A549 (cell line): ENCODE measurements around the gene CCDC87. TPM values are rescaled to one million over a fixed set of nuclear protein-coding genes. Genes with fewer than 3 reads are reported as not detected.

Source experiments
- ATAC-seq, 2 experiments: fragments of 200-7000 bp in 1 of 2; fragments of >200 bp in 1 of 2; cut with Nextera tagmentation in 1 of 2; cut with Tn5 transposase in 1 of 2; 3 replicates each; pipeline versions ENCODE4 v1.8.0 to v1.9.1; 2018 to 2020; ENCODE audit warnings: mild to moderate bottlenecking in 1 of 2, moderate library complexity in 1 of 2
- CTCF ChIA-PET: fragments of 300-600 bp; sonication (Branson Sonifier 250); formaldehyde crosslinking; extraction: SDS; loops from one replicate; lab custom pipeline; 2021; ENCODE audit warnings: antibody characterized with exemption, inconsistent platforms; lab: Yijun Ruan, JAX
- POLR2A ChIA-PET: fragments of 350-600 bp; formaldehyde crosslinking; extraction: SDS; loops from one replicate; lab custom pipeline; 2021; ENCODE audit warnings: antibody characterized with exemption, inconsistent platforms; lab: Yijun Ruan, JAX
- DNase-seq, 2 experiments: peaks; one replicate each; pipeline versions ENCODE4 v3.0.0 to v3.0.0-alpha.2; 2011 to 2016; ENCODE audit warnings: low read depth in 1 of 2, low spot score in 1 of 2
- FAIRE-seq: peaks from 2 replicates; lab custom pipeline; 2011; peaks lifted over from hg19 to GRCh38; lab: Jason Lieb, UNC
- H3K27ac ChIP-seq, 2 experiments: fragments of >200 bp; sonication (Bioruptor Twin); formaldehyde crosslinking; 3 replicates each; pipeline ENCODE4 v1.5.1; 2016 to 2017
- H3K4me1 ChIP-seq: fragments of >200 bp; sonication (Bioruptor Twin); formaldehyde crosslinking; 3 replicates; pipeline ENCODE4 v1.6.1; 2016
- H3K4me2 ChIP-seq: fragments of >200 bp; sonication (Bioruptor Twin); formaldehyde crosslinking; 3 replicates; pipeline ENCODE4 v1.6.1; 2016
- H3K4me3 ChIP-seq: fragments of >200 bp; sonication (Bioruptor Twin); formaldehyde crosslinking; 3 replicates; pipeline ENCODE4 v1.5.1; 2016
- H3K9me3 ChIP-seq: fragments of >200 bp; sonication (Bioruptor Twin); formaldehyde crosslinking; 3 replicates; pipeline ENCODE4 v1.6.1; 2016
- ATOH8 ChIP-seq: fragments of 250-450 bp; sonication (Bioruptor Pico); IDR thresholded peaks from 2 replicates; pipeline ENCODE4 v1.5.0; 2020; ENCODE audit warnings: low read depth, mild to moderate bottlenecking, moderate library complexity
- BHLHE40 ChIP-seq: IDR thresholded peaks from 2 replicates; pipeline ENCODE4 v1.6.1; 2012; ENCODE audit warnings: low read depth, low read length, inconsistent platforms
- CBX8 ChIP-seq: fragments of 200-600 bp; sonication (generic); IDR thresholded peaks from 2 replicates; pipeline ENCODE4 v1.6.1; 2016
- CHD2 ChIP-seq: fragments of 150-350 bp; IDR thresholded peaks from 2 replicates; pipeline ENCODE4 v1.6.1; 2014; ENCODE audit warnings: low read length; ENCODE audit not compliant: partially characterized antibody
- EHF ChIP-seq: fragments of 250-450 bp; sonication (Bioruptor Pico); IDR thresholded peaks from 2 replicates; pipeline ENCODE4 v1.5.0; 2020; ENCODE audit warnings: mild to moderate bottlenecking
- EP300 ChIP-seq, 2 experiments: fragments of >200 bp; sonication (Bioruptor Twin); formaldehyde crosslinking; IDR thresholded peaks; 2 replicates in 1 of 2; 3 replicates in 1 of 2; pipeline ENCODE4 v1.6.1; 2016 to 2017
- ESRRA ChIP-seq: fragments of 150-350 bp; IDR thresholded peaks from 2 replicates; pipeline ENCODE4 v1.6.1; 2014; ENCODE audit warnings: mild to moderate bottlenecking, low read length, borderline replicate concordance
- FOSL2 ChIP-seq, 2 experiments: fragments of 450-650 bp in 1 of 2; fragments of >200 bp in 1 of 2; sonication (Bioruptor Twin) in 1 of 2; formaldehyde crosslinking; IDR thresholded peaks; 2 replicates each; pipeline versions ENCODE4 v1.5.0 to v1.6.1; 2016 to 2020; ENCODE audit warnings: mild to moderate bottlenecking in 1 of 2, moderate library complexity in 1 of 2
- GATA3 ChIP-seq: IDR thresholded peaks from 2 replicates; pipeline ENCODE4 v1.6.1; 2012; ENCODE audit warnings: borderline replicate concordance
- HEYL ChIP-seq: fragments of 250-450 bp; sonication (Bioruptor Pico); IDR thresholded peaks from 2 replicates; pipeline ENCODE4 v1.8.0; 2021; ENCODE audit warnings: mild to moderate bottlenecking, moderate library complexity
- HOXB5 ChIP-seq: fragments of 250-450 bp; sonication (Bioruptor Pico); IDR thresholded peaks from 2 replicates; pipeline ENCODE4 v1.5.0; 2020; ENCODE audit warnings: mild to moderate bottlenecking, moderate library complexity
- JUNB ChIP-seq: fragments of >200 bp; sonication (Bioruptor Twin); formaldehyde crosslinking; IDR thresholded peaks from 2 replicates; pipeline ENCODE4 v1.6.1; 2016
- KDM5A ChIP-seq: fragments of 200-600 bp; sonication (generic); IDR thresholded peaks from 2 replicates; pipeline ENCODE4 v1.6.1; 2016; ENCODE audit warnings: antibody characterized with exemption, mild to moderate bottlenecking
- MAFK ChIP-seq: fragments of 450-650 bp; IDR thresholded peaks from 2 replicates; pipeline ENCODE4 v1.6.1; 2014; ENCODE audit not compliant: partially characterized antibody
- MAX ChIP-seq: IDR thresholded peaks from 2 replicates; pipeline ENCODE4 v1.6.1; 2012
- NPAS2 ChIP-seq: fragments of 250-450 bp; sonication (Bioruptor Pico); IDR thresholded peaks from 2 replicates; pipeline ENCODE4 v1.8.0; 2022; ENCODE audit warnings: mild to moderate bottlenecking, moderate library complexity, borderline replicate concordance
- NR3C1 ChIP-seq: fragments of >200 bp; sonication (Bioruptor Twin); formaldehyde crosslinking; IDR thresholded peaks from 3 replicates; pipeline ENCODE4 v1.6.1; 2017
- PHF8 ChIP-seq: fragments of 200-600 bp; sonication (generic); IDR thresholded peaks from 2 replicates; pipeline ENCODE4 v1.6.1; 2016; ENCODE audit warnings: low read depth, mild to moderate bottlenecking, antibody characterized with exemption, moderate library complexity, borderline replicate concordance
- RARB ChIP-seq: fragments of 250-450 bp; sonication (Bioruptor Pico); IDR thresholded peaks from 2 replicates; pipeline ENCODE4 v1.8.0; 2021; ENCODE audit warnings: mild to moderate bottlenecking, moderate library complexity
- REST ChIP-seq: fragments of 200-600 bp; sonication (generic); IDR thresholded peaks from 2 replicates; pipeline ENCODE4 v1.6.1; 2016; ENCODE audit warnings: antibody characterized with exemption, mild to moderate bottlenecking, moderate library complexity
- RFX5 ChIP-seq: fragments of 450-650 bp; IDR thresholded peaks from 2 replicates; pipeline ENCODE4 v1.7.1; 2014; ENCODE audit warnings: antibody characterized with exemption, mild to moderate bottlenecking, moderate library complexity
- SMC3 ChIP-seq: fragments of >200 bp; sonication (Bioruptor Twin); formaldehyde crosslinking; IDR thresholded peaks from 3 replicates; pipeline ENCODE4 v1.6.1; 2018; ENCODE audit warnings: inconsistent platforms
- SREBF2 ChIP-seq: fragments of 450-650 bp; IDR thresholded peaks from 2 replicates; pipeline ENCODE4 v1.6.1; 2014; ENCODE audit warnings: mild to moderate bottlenecking, moderate library complexity
- TFCP2L1 ChIP-seq: fragments of 250-450 bp; sonication (Bioruptor Pico); IDR thresholded peaks from 2 replicates; pipeline ENCODE4 v1.5.0; 2021; ENCODE audit warnings: mild to moderate bottlenecking
- ZFP36 ChIP-seq: fragments of 450-650 bp; IDR thresholded peaks from 2 replicates; pipeline ENCODE4 v1.6.1; 2014; ENCODE audit warnings: borderline replicate concordance; ENCODE audit not compliant: partially characterized antibody
- ZSCAN20 ChIP-seq: fragments of 250-450 bp; sonication (Bioruptor Pico); IDR thresholded peaks from 2 replicates; pipeline ENCODE4 v1.8.0; 2022; ENCODE audit warnings: mild to moderate bottlenecking, moderate library complexity
- whole genome bisulfite sequencing: methylation state at CpG from one replicate; pipeline ENCODE4 v1.1.6; 2017; ENCODE audit errors: missing lambda C conversion rate; 5-methylcytosine and 5-hydroxymethylcytosine counted together
- polyA plus RNA-seq, 4 experiments: library from polyadenylated mRNA; depleted of rRNA in 3 of 4; stranded (reverse); fragments of >200 nt; fragmentation: RNase III in 1 of 4; extraction: RNeasy Plus Mini Kit Qiagen cat#74134 plus additional on column Dnase treatment in 1 of 4; gene quantifications; 2 replicates in 3 of 4; 3 replicates in 1 of 4; pipeline ENCODE4 v1.2.3, GENCODE V29; 2011 to 2017
- TF ChIP-seq, protein P1 (sequence below): fragments of >200 bp; sonication (Bioruptor Twin); formaldehyde crosslinking; IDR thresholded peaks from 3 replicates; pipeline ENCODE4 v1.6.1; 2016

Gene CCDC87
- polyA plus RNA-seq, 2 of the 4 experiments (the other 2 are of a cell fraction) = 0.47 to 0.68 TPM

DNA sequence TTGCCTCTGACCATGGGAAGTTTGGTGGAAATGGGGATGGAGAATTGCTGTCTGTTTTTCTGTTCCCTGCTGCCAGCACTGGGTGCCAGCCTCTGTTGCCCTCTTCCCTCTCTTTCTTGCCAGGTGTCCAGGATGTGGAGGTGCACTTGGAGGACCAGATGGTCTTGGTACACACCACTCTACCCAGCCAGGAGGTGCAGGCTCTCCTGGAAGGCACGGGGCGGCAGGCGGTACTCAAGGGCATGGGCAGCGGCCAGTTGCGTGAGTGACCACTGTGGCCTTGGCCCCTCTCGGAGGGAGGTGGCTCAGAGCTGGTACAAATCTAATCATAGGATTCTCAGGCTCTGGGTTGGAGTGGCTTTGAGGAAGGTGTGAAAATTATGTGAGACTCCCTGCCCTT, 6.1 kb upstream of the CCDC87 start:
- Histone ChIP-seq H3K4me2 (no peak overlapping the region), H3K9me3 (no peaks in the 10 kb centered on the region)
- POLR2A ChIA-PET = interaction anchor here (2.4 kb wide), 1 partner anchor 17 kb away, joined by 11 read pairs; the partner anchor contains the start of gene RBM14
- TF ChIP-seq KDM5A (no peak), ESRRA (no peak), MAX (no peak), HEYL (CRISPR knock-in tag) (no peak), NPAS2 (CRISPR knock-in tag) (no peak), EP300 (IDR thresholded peaks at IDR 0.05) (no peak), TFCP2L1 (no peak), CHD2 (no peak), SMC3 (no peak), REST (no peak), GATA3 (no peak), NR3C1 (no peak), CBX8 (no peak), ZFP36 (no peak), BHLHE40 (no peak), HOXB5 (CRISPR knock-in tag) (no peak), RFX5 (no peak), JUNB (no peak)
- TF ChIP-seq, protein P1, sequence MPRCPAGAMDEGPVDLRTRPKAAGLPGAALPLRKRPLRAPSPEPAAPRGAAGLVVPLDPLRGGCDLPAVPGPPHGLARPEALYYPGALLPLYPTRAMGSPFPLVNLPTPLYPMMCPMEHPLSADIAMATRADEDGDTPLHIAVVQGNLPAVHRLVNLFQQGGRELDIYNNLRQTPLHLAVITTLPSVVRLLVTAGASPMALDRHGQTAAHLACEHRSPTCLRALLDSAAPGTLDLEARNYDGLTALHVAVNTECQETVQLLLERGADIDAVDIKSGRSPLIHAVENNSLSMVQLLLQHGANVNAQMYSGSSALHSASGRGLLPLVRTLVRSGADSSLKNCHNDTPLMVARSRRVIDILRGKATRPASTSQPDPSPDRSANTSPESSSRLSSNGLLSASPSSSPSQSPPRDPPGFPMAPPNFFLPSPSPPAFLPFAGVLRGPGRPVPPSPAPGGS = no peak
- TF ChIP-seq, all 56 proteins: peak for 0
- FAIRE-seq = no peak
- no peak for DNase-seq
- WGBS = 95% methylated on average over 6 of the region's 6 CpGs
- ATAC-seq = no peak
- no peak overlapping the region for H3K27ac ChIP-seq
- no peak overlapping the region for H3K4me3 ChIP-seq
- 0 out of 3 replicates have a peak, but pooled peaks cover 3% of the 10 kb centered on the region for H3K4me1 ChIP-seq
- CTCF ChIA-PET = interaction anchor here (0.6 to 4.3 kb wide), 5 partner anchors 8 to 868 kb away, joined by 3 to 16 read pairs (median 4); partner anchors contain the start of gene CCDC87

DNA sequence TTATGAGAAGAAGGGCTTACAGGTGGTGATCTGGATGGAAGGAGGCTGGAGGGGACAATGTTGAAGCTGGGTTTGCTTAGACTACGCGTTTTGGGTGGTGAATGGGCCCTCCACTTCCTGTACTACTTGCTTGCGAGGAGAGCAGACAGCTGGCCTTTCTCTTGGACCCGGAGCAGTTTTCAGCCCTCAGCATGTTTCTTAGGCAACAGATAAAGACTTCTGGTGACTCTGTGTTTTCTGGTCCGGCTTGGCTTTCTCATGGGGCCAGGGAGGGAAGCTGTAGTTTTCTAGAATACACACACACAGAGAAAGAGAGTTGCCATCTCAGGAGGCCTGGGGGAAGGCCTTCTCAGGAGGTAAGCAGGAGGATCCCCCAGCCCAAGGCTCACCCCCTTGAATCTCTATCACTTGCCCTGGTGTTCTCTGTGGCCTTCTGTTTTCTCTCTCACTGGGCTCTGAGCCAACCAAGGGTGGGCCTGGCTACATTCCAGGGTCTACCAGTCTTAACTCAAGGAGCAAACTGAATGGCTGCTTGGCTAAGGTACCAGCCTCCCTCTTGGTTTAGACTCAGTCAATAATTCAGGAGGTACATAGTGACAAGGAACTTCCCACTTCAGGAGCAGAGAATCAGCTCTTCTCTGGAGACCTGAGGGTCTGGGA, 2.5 kb upstream of the CCDC87 start:
- POLR2A ChIA-PET = no interaction called here
- no peak for DNase-seq
- 93% methylated on average over 5 of the region's 5 CpGs for WGBS
- FAIRE-seq = no peak
- ATAC-seq = no peak
- no peak overlapping the region for H3K27ac ChIP-seq
- H3K4me2 ChIP-seq = 0 out of 3 replicates have a peak overlapping the region, but pooled peaks have one; percentile 5
- CTCF ChIA-PET = interaction anchor here (0.9 to 9.5 kb wide), 3 partner anchors 15 to 83 kb away, joined by 4 to 89 read pairs (median 12); partner anchors contain the start of gene RBM4B
- H3K4me3 ChIP-seq = no peak overlapping the region
- H3K4me1 ChIP-seq = peaks cover 9% of the 10 kb centered on the region; the same call in 2 of the 3 replicates
- H3K9me3 ChIP-seq = no peaks in the 10 kb centered on the region; the same call in 2 of the 3 replicates
- TF ChIP-seq ATOH8 (CRISPR knock-in tag) (no peak), ZSCAN20 (no peak), FOSL2 (IDR thresholded peaks at IDR 0.05) (no peak), FOSL2 (CRISPR knock-in tag; IDR thresholded peaks at IDR 0.05) (no peak), BHLHE40 (no peak), TFCP2L1 (no peak), EHF (no peak), MAFK (no peak), GATA3 (no peak), SREBF2 (no peak), PHF8 (no peak), RARB (no peak)
